HL-60 (cell line): Measurements from ENCODE around the gene DCAF15.

Source experiments
- DNase-seq, 2 experiments: peaks; one replicate each; pipeline ENCODE4 v3.0.0-alpha.2; 2010 to 2020; ENCODE audit warnings: low read depth in 1 of 2, low spot score in 1 of 2
- H3K27ac ChIP-seq: fragments of 250-450 bp; sonication (Bioruptor Pico); replicated peaks from 2 replicates; pipeline ENCODE4 v1.5.1; 2020; ENCODE audit warnings: mild to moderate bottlenecking, moderate library complexity
- H3K27me3 ChIP-seq: fragments of 250-450 bp; sonication (Bioruptor Pico); 2 replicates; pipeline ENCODE4 v1.5.1; 2021; ENCODE audit warnings: mild to moderate bottlenecking, moderate library complexity; ENCODE audit not compliant: insufficient read depth, poor library complexity, severe bottlenecking
- H3K4me3 ChIP-seq: replicated peaks from 2 replicates; pipeline ENCODE4 v1.5.1; 2011; ENCODE audit warnings: mild to moderate bottlenecking, control low read depth, low read length; ENCODE audit not compliant: insufficient read depth
- GABPA ChIP-seq: IDR thresholded peaks from 2 replicates; pipeline ENCODE4 v1.6.1; 2012; ENCODE audit warnings: low read depth
- POLR2AphosphoS5 ChIP-seq: IDR thresholded peaks from 2 replicates; pipeline ENCODE4 v1.6.1; 2012; ENCODE audit warnings: low read depth
- SPI1 ChIP-seq: IDR thresholded peaks from 2 replicates; pipeline ENCODE4 v1.6.1; 2012; ENCODE audit warnings: low read depth, mild to moderate bottlenecking, borderline replicate concordance
- TF ChIP-seq, protein P1 (sequence below): IDR thresholded peaks from one replicate; pipeline ENCODE4 v1.5.1; 2011; ENCODE audit warnings: low read length, control low read depth, inconsistent platforms; ENCODE audit not compliant: insufficient read depth
- TF ChIP-seq, protein P2 (sequence below): IDR thresholded peaks from 2 replicates; pipeline ENCODE4 v1.6.1; 2012; ENCODE audit warnings: low read depth; ENCODE audit not compliant: insufficient replicate concordance

Gene DCAF15

DNA sequence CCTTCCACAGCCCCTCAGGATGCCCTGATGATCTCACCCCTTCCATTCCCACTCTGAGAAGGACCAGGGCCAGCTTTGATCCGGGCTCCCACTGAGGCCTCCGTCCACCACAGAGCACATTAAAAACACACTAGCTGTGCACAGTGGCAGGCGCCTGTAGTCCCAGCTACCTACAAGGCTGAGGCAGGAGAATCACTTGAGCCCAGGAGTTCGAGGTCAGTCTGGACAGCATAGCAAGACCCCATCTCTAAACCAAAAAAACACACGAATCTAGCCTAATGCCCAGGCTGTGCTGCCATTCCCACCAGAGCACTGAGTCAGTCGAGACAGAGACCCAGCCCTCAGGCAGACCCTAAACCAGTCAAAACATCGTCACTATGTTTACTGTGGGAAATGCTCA, 39.7 kb downstream of the DCAF15 start:
- Histone ChIP-seq H3K27me3 (no peaks in the 10 kb centered on the region), H3K27ac (no peak overlapping the region), H3K4me3 (no peak overlapping the region)
- DNase-seq, result no peak
- TF ChIP-seq SPI1, result no peak
- no peak for TF ChIP-seq POLR2AphosphoS5
- TF ChIP-seq GABPA, result no peak
- TF ChIP-seq, protein P1, sequence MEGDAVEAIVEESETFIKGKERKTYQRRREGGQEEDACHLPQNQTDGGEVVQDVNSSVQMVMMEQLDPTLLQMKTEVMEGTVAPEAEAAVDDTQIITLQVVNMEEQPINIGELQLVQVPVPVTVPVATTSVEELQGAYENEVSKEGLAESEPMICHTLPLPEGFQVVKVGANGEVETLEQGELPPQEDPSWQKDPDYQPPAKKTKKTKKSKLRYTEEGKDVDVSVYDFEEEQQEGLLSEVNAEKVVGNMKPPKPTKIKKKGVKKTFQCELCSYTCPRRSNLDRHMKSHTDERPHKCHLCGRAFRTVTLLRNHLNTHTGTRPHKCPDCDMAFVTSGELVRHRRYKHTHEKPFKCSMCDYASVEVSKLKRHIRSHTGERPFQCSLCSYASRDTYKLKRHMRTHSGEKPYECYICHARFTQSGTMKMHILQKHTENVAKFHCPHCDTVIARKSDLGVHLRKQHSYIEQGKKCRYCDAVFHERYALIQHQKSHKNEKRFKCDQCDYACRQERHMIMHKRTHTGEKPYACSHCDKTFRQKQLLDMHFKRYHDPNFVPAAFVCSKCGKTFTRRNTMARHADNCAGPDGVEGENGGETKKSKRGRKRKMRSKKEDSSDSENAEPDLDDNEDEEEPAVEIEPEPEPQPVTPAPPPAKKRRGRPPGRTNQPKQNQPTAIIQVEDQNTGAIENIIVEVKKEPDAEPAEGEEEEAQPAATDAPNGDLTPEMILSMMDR, result no peak
- TF ChIP-seq, protein P2, sequence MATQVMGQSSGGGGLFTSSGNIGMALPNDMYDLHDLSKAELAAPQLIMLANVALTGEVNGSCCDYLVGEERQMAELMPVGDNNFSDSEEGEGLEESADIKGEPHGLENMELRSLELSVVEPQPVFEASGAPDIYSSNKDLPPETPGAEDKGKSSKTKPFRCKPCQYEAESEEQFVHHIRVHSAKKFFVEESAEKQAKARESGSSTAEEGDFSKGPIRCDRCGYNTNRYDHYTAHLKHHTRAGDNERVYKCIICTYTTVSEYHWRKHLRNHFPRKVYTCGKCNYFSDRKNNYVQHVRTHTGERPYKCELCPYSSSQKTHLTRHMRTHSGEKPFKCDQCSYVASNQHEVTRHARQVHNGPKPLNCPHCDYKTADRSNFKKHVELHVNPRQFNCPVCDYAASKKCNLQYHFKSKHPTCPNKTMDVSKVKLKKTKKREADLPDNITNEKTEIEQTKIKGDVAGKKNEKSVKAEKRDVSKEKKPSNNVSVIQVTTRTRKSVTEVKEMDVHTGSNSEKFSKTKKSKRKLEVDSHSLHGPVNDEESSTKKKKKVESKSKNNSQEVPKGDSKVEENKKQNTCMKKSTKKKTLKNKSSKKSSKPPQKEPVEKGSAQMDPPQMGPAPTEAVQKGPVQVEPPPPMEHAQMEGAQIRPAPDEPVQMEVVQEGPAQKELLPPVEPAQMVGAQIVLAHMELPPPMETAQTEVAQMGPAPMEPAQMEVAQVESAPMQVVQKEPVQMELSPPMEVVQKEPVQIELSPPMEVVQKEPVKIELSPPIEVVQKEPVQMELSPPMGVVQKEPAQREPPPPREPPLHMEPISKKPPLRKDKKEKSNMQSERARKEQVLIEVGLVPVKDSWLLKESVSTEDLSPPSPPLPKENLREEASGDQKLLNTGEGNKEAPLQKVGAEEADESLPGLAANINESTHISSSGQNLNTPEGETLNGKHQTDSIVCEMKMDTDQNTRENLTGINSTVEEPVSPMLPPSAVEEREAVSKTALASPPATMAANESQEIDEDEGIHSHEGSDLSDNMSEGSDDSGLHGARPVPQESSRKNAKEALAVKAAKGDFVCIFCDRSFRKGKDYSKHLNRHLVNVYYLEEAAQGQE, result no peak

GRCh38 chr19:13993590-13994300, 41.4 kb downstream of the DCAF15 start:
- Histone ChIP-seq H3K4me3 (no peak overlapping the region), H3K27me3 (no peaks in the 10 kb centered on the region), H3K27ac (no peak overlapping the region)
- no peak for DNase-seq
- TF ChIP-seq, protein P1, result no peak
- TF ChIP-seq, protein P2, result no peak
- no peak for TF ChIP-seq SPI1
- no peak for TF ChIP-seq GABPA
- TF ChIP-seq POLR2AphosphoS5, result no peak

DNA sequence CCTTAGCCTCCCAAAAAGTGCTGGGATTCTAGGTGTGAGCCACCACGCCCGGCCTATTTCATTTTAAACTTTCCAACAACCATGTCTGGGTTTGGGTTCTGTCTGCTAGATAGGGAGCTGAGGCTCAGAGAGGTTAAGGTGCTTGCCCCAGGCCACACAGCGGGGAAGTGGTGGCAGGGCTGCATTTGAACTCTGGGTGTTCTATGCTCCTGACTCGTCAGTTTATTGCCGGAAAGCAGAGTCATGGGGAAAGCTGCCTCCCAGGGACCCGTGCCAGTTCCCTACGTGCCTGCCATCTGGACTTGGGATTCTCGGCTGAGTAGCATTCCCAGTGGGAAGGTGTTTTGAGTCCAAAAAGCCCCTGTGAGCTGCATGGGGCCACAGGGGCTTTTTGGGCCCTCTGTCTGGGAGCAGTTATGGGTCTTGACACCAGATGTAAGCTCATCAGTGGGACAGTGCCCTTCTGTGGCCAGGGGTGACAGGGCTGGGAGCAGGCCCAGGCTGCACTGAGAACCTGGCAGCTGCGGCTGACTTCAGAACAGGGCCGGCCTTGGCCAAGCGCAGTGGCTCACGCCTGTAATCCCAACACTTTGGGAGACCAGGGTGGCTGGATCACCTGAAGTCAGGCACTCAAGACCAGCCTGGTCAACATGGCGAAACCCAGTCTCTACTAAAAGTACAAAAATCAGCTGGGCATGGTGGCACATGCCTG, 42.9 kb downstream of the DCAF15 start:
- TF ChIP-seq GABPA (no peak), SPI1 (no peak), POLR2AphosphoS5 (no peak)
- TF ChIP-seq, protein P2, result no peak
- TF ChIP-seq, protein P1, result no peak
- Histone ChIP-seq H3K27ac (no peak overlapping the region), H3K27me3 (no peaks in the 10 kb centered on the region), H3K4me3 (no peak overlapping the region)
- DNase-seq, result no peak
